ENCODE data around the gene GBP6.

DNA sequence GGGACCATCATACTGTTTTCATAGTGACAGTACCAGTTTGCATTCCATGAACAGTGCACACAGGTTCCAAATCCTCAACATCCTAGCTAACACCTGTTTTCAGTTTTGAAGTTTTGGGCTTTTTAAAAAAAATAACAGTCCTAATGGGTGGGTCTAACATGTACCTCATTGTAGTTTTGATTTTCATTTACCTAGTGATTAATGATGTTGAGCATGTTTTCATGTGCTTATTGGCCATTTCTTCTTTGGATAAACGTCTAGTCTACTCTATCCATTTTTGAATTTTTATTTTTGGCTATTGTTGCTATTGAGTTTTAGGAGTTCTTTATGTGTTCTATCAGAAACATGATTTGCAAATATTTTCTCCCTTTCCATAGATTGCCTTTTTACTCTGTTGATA lies 3.4 kb downstream of the GBP6 start:
- TF ChIP-seq, protein P1, sequence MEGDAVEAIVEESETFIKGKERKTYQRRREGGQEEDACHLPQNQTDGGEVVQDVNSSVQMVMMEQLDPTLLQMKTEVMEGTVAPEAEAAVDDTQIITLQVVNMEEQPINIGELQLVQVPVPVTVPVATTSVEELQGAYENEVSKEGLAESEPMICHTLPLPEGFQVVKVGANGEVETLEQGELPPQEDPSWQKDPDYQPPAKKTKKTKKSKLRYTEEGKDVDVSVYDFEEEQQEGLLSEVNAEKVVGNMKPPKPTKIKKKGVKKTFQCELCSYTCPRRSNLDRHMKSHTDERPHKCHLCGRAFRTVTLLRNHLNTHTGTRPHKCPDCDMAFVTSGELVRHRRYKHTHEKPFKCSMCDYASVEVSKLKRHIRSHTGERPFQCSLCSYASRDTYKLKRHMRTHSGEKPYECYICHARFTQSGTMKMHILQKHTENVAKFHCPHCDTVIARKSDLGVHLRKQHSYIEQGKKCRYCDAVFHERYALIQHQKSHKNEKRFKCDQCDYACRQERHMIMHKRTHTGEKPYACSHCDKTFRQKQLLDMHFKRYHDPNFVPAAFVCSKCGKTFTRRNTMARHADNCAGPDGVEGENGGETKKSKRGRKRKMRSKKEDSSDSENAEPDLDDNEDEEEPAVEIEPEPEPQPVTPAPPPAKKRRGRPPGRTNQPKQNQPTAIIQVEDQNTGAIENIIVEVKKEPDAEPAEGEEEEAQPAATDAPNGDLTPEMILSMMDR (IDR thresholded peaks at IDR 0.05 in 4 of 5, conservative IDR thresholded peaks at IDR 0.05 in 1 of 5) = no peak
- no peak for TF ChIP-seq POLR2A (IDR thresholded peaks at IDR 0.05)
